Spleen (tissue), 11 donors: ENCODE results near the gene REXO1. TPM values are rescaled to one million over a fixed set of nuclear protein-coding genes. Genes with fewer than 3 reads are reported as not detected.
A peak's percentile ranks its signal among the peaks of the same experiment; 100 is the strongest.

Experiments
- DNase-seq: peaks from one replicate; pipeline ENCODE4 v3.0.0-alpha.2; 2020
- H3K27ac ChIP-seq, 8 donors: fragments of 200-600 bp; sonication (generic) in 7 of 8; 1 replicate in 4 of 8; 2 replicates in 4 of 8; pipeline versions ENCODE4 v1.5.0 to v1.8.0; 2016 to 2021; ENCODE audit warnings: inconsistent platforms in 4 of 8, mild to moderate bottlenecking in 4 of 8, moderate library complexity in 1 of 8
- H3K27me3 ChIP-seq, 7 donors: fragments of 200-600 bp; sonication (generic) in 6 of 7; replicated peaks in 1 of 7; 1 replicate in 4 of 7; 2 replicates in 3 of 7; pipeline versions ENCODE4 v1.5.0 to v1.8.0; 2016 to 2021; ENCODE audit warnings: inconsistent platforms in 3 of 7, mild to moderate bottlenecking in 1 of 7
- H3K36me3 ChIP-seq, 6 donors: fragments of 200-600 bp; sonication (generic) in 5 of 6; 1 replicate in 4 of 6; 2 replicates in 2 of 6; pipeline versions ENCODE4 v1.5.0 to v1.8.0; 2016 to 2021; ENCODE audit warnings: inconsistent platforms in 2 of 6
- H3K4me1 ChIP-seq, 6 donors: fragments of 200-600 bp; sonication (generic) in 5 of 6; 1 replicate in 3 of 6; 2 replicates in 3 of 6; pipeline versions ENCODE4 v1.5.0 to v1.8.0; 2016 to 2021; ENCODE audit warnings: inconsistent platforms in 3 of 6
- H3K4me3 ChIP-seq, 8 donors: fragments of 200-600 bp; sonication (generic) in 7 of 8; 1 replicate in 4 of 8; 2 replicates in 4 of 8; pipeline versions ENCODE4 v1.5.0 to v1.8.0; 2016 to 2021; ENCODE audit warnings: inconsistent platforms in 4 of 8, mild to moderate bottlenecking in 4 of 8, moderate library complexity in 2 of 8
- H3K9me3 ChIP-seq, 8 donors: fragments of 200-600 bp; sonication (generic) in 7 of 8; 1 replicate in 4 of 8; 2 replicates in 4 of 8; pipeline versions ENCODE4 v1.5.0 to v1.8.0; 2016 to 2021; ENCODE audit warnings: inconsistent platforms in 4 of 8
- POLR2A ChIP-seq, 3 donors: fragments of 450-650 bp; IDR thresholded peaks; one replicate each; pipeline ENCODE4 v1.5.1; 2017; ENCODE audit warnings: antibody characterized with exemption in 3 of 3, mild to moderate bottlenecking in 1 of 3
- POLR2AphosphoS5 ChIP-seq, 3 donors: sonication (generic); formaldehyde crosslinking; IDR thresholded peaks; one replicate each; pipeline ENCODE4 v1.5.1; 2017; ENCODE audit warnings: antibody characterized with exemption in 3 of 3
- WGBS, 5 donors: extraction: QIAGEN DNeasy Blood & Tissue Kit in 3 of 5; methylation state at CpG; one replicate each; pipeline versions ENCODE4 v1.1.5 to v1.1.7; 2013 to 2018; 5-methylcytosine and 5-hydroxymethylcytosine counted together
- intact Hi-C: fragments of 100-400 bp; cut with DNase I; formaldehyde crosslinking; loops from one replicate; pipeline ENCODE4 v1.15.0; 2023; ENCODE audit warnings: low total_unique reads
- polyA plus RNA-seq, 3 donors: library from polyadenylated mRNA; stranded (reverse); fragments of 200-250 nt; gene quantifications; one replicate each; pipeline ENCODE4 v1.2.1, GENCODE V29; 2013
- total RNA-seq, 7 donors: library from RNA; depleted of rRNA in 3 of 7; stranded (reverse); fragments of >200 nt in 3 of 7; fragmentation: NEBNext Ultra II Directional in 4 of 7; extraction: Animal tissue kit (Norgen Biotek cat#: 25700) in 4 of 7; gene quantifications; one replicate each; pipeline versions ENCODE4 v1.1.0 to v1.2.1, GENCODE V29; 2016 to 2021
- TF ChIP-seq, protein P1 (sequence below), 11 experiments: fragments of 200-600 bp in 7 of 11; fragments of 450-650 bp in 4 of 11; sonication (generic) in 4 of 11; IDR thresholded peaks in 8 of 11; conservative IDR thresholded peaks in 3 of 11; 1 replicate in 7 of 11; 2 replicates in 4 of 11; pipeline versions ENCODE4 v1.4.0 to v1.8.0; 2016 to 2021; ENCODE audit warnings: antibody characterized with exemption in 11 of 11, inconsistent platforms in 4 of 11, mild to moderate bottlenecking in 1 of 11
- donor health status: healthy with polysubstance abuse.
- donor health status: DM: no; HTN: no; CAD: no; lungs with moderate emphysema.
- donor health status: DM: no; HTN: no; CAD: no.
- donor health status: Bipolar disorder and iron deficiency.
- donor health status: healthy.
- donor health status: DM: no; HTN: no; CAD: no.
- donor health status: DM: yes; HTN: yes; CAD: no.

Gene REXO1
- total and polyA plus RNA-seq, 10 donors = 13.4 to 88.1 (median 50.6) TPM

DNA sequence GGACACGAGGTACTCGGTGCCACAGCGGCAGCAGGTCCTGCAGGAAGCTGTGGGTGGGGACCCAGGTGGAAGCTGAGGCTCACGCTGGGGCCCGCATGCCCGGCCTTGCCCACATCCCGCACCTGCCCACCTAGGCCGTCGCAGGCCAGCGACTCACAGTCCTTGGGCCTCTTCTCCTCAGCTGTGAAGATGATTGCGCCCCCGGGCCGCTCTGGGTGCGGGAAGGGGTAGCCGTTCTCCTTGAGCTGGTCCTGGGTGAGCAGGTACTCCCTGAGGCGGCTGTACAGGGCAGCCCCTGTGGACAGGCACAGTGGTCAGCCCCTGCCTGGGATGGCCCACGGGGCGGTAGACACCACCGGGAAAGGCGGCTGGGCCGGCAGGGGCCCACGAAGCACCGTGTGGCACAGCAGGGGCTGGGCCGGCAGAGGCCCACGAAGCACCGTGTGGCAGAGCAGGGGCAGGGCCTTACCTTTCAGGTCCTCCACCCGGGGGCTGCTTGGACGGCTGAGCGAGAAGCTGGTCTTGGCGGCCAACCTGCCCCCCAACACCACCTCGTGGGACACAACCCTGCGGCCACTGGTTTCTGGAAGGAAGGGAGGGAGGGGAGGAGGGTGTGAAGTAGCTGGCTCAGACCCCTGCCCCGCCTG, 29.6 kb downstream of the REXO1 start:
- H3K9me3 ChIP-seq = no peaks in the 10 kb centered on the region
- H3K4me1 ChIP-seq = peaks cover under 1 to 39% (median 18%) of the 10 kb centered on the region in 6 donors
- peak; percentile 74 for DNase-seq
- H3K27me3 ChIP-seq = no peaks in the 10 kb centered on the region
- peaks cover 10 to 97% (median 92%) of the 10 kb centered on the region in 6 donors for H3K36me3 ChIP-seq
- intact Hi-C loops = no loop called here
- no peak overlapping the region for H3K27ac ChIP-seq
- 88 to 94% (median 91%) methylated on average over 15 to 33 of the region's 33 CpGs for WGBS, 5 donors
- TF ChIP-seq, protein P1, sequence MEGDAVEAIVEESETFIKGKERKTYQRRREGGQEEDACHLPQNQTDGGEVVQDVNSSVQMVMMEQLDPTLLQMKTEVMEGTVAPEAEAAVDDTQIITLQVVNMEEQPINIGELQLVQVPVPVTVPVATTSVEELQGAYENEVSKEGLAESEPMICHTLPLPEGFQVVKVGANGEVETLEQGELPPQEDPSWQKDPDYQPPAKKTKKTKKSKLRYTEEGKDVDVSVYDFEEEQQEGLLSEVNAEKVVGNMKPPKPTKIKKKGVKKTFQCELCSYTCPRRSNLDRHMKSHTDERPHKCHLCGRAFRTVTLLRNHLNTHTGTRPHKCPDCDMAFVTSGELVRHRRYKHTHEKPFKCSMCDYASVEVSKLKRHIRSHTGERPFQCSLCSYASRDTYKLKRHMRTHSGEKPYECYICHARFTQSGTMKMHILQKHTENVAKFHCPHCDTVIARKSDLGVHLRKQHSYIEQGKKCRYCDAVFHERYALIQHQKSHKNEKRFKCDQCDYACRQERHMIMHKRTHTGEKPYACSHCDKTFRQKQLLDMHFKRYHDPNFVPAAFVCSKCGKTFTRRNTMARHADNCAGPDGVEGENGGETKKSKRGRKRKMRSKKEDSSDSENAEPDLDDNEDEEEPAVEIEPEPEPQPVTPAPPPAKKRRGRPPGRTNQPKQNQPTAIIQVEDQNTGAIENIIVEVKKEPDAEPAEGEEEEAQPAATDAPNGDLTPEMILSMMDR (IDR thresholded peaks at IDR 0.05 in 8 of 11, conservative IDR thresholded peaks at IDR 0.05 in 3 of 11) = no peak
- TF ChIP-seq POLR2A (IDR thresholded peaks at IDR 0.05) = no peak
- peak in 1 of 3 donors; percentile 9 for TF ChIP-seq POLR2AphosphoS5 (IDR thresholded peaks at IDR 0.05)
- no peak overlapping the region for H3K4me3 ChIP-seq

- peak; percentile 69 for DNase-seq
- H3K9me3 ChIP-seq = no peaks in the 10 kb centered on the region
- no peak overlapping the region for H3K27ac ChIP-seq
- peaks cover 8 to 87% (median 82%) of the 10 kb centered on the region in 6 donors for H3K36me3 ChIP-seq
- no peak overlapping the region for H3K4me3 ChIP-seq
- TF ChIP-seq, protein P1 (IDR thresholded peaks at IDR 0.05 in 8 of 11, conservative IDR thresholded peaks at IDR 0.05 in 3 of 11) = no peak
- H3K27me3 ChIP-seq = no peaks in the 10 kb centered on the region
- intact Hi-C loops = no loop called here
- peaks cover 10 to 39% (median 22%) of the 10 kb centered on the region in 6 donors for H3K4me1 ChIP-seq
- WGBS, 5 donors = 90 to 97% (median 93%) methylated on average over 14 to 25 of the region's 25 CpGs
These were observed 30.6 kb downstream of the REXO1 start for GRCh38 chr19:1817553-1818179.

GRCh38 chr19:1816530-1817298, 31.6 kb downstream of the REXO1 start:
- 89 to 93% (median 91%) methylated on average over 20 to 36 of the region's 36 CpGs for WGBS, 5 donors
- no peaks in the 10 kb centered on the region for H3K9me3 ChIP-seq
- H3K4me1 ChIP-seq = peaks cover 10 to 40% (median 26%) of the 10 kb centered on the region in 6 donors
- peak; percentile 64 for DNase-seq
- H3K36me3 ChIP-seq = peaks cover 8 to 77% (median 72%) of the 10 kb centered on the region in 6 donors
- TF ChIP-seq POLR2AphosphoS5 (IDR thresholded peaks at IDR 0.05) = peak in 1 of 3 donors; percentile 8
- TF ChIP-seq, protein P1 (IDR thresholded peaks at IDR 0.05 in 8 of 11, conservative IDR thresholded peaks at IDR 0.05 in 3 of 11) = no peak
- TF ChIP-seq POLR2A (IDR thresholded peaks at IDR 0.05) = no peak
- H3K27ac ChIP-seq = no peak overlapping the region
- no peaks in the 10 kb centered on the region for H3K27me3 ChIP-seq
- no peak overlapping the region for H3K4me3 ChIP-seq
- intact Hi-C loops = no loop called here
